HEK293T (cell line): ENCODE data around the gene CTIF.

ENCODE experiments used
- CTCF ChIA-PET: fragments of 350-600 bp; formaldehyde crosslinking; extraction: SDS; loops from one replicate; lab custom pipeline; 2021; ENCODE audit warnings: antibody characterized with exemption, inconsistent platforms; lab: Yijun Ruan, JAX
- POLR2A ChIA-PET: fragments of 350-600 bp; formaldehyde crosslinking; extraction: SDS; loops from one replicate; lab custom pipeline; 2020; ENCODE audit warnings: antibody characterized with exemption, inconsistent platforms; lab: Yijun Ruan, JAX
- DNase-seq: peaks from one replicate; pipeline ENCODE4 v3.0.0; 2012; ENCODE audit warnings: mixed read lengths; ENCODE audit errors: extremely low spot score
- ARNT ChIP-seq: fragments of 450-650 bp; IDR thresholded peaks from 2 replicates; pipeline ENCODE4 v1.6.1; 2017; ENCODE audit warnings: mild to moderate bottlenecking
- BHLHE40 ChIP-seq: fragments of 450-650 bp; IDR thresholded peaks from 2 replicates; pipeline ENCODE4 v1.6.1; 2016; ENCODE audit warnings: mild to moderate bottlenecking, moderate library complexity, borderline replicate concordance
- CTBP1 ChIP-seq: fragments of 450-650 bp; IDR thresholded peaks from 2 replicates; pipeline ENCODE4 v1.6.1; 2016; ENCODE audit warnings: borderline replicate concordance
- ELF4 ChIP-seq: fragments of 450-650 bp; IDR thresholded peaks from 2 replicates; pipeline ENCODE4 v1.6.1; 2017; ENCODE audit warnings: antibody characterized with exemption
- FOXA1 ChIP-seq: fragments of 450-650 bp; IDR thresholded peaks from 2 replicates; pipeline ENCODE4 v1.6.1; 2016; ENCODE audit warnings: mild to moderate bottlenecking
- FOXK2 ChIP-seq: fragments of 450-650 bp; IDR thresholded peaks from 2 replicates; pipeline ENCODE4 v1.6.1; 2016; ENCODE audit warnings: mild to moderate bottlenecking
- FOXM1 ChIP-seq: fragments of 450-650 bp; IDR thresholded peaks from 2 replicates; pipeline ENCODE4 v1.6.1; 2017; ENCODE audit warnings: mild to moderate bottlenecking, borderline replicate concordance
- HDGF ChIP-seq: fragments of 450-650 bp; IDR thresholded peaks from 2 replicates; pipeline ENCODE4 v1.6.1; 2017; ENCODE audit warnings: antibody characterized with exemption, borderline replicate concordance
- L3MBTL2 ChIP-seq: fragments of 450-650 bp; conservative IDR thresholded peaks from 2 replicates; pipeline ENCODE4 v1.6.1; 2016; ENCODE audit warnings: mild to moderate bottlenecking
- LEF1 ChIP-seq: fragments of 450-650 bp; IDR thresholded peaks from 2 replicates; pipeline ENCODE4 v1.6.1; 2017; ENCODE audit warnings: mild to moderate bottlenecking, borderline replicate concordance
- NFRKB ChIP-seq: fragments of 450-650 bp; IDR thresholded peaks from 2 replicates; pipeline ENCODE4 v1.6.1; 2016; ENCODE audit warnings: mild to moderate bottlenecking, moderate library complexity
- PKNOX1 ChIP-seq: fragments of 450-650 bp; IDR thresholded peaks from 2 replicates; pipeline ENCODE4 v1.6.1; 2016
- SP1 ChIP-seq: fragments of 450-650 bp; IDR thresholded peaks from 2 replicates; pipeline ENCODE4 v1.6.1; 2017
- SUZ12 ChIP-seq: fragments of 450-650 bp; IDR thresholded peaks from 2 replicates; pipeline ENCODE4 v1.6.1; 2016; ENCODE audit warnings: mild to moderate bottlenecking
- TARDBP ChIP-seq: fragments of 450-650 bp; IDR thresholded peaks from 2 replicates; pipeline ENCODE4 v1.6.1; 2016
- ZNF384 ChIP-seq: fragments of 450-650 bp; IDR thresholded peaks from 2 replicates; pipeline ENCODE4 v1.6.1; 2016

The CTIF gene

DNA sequence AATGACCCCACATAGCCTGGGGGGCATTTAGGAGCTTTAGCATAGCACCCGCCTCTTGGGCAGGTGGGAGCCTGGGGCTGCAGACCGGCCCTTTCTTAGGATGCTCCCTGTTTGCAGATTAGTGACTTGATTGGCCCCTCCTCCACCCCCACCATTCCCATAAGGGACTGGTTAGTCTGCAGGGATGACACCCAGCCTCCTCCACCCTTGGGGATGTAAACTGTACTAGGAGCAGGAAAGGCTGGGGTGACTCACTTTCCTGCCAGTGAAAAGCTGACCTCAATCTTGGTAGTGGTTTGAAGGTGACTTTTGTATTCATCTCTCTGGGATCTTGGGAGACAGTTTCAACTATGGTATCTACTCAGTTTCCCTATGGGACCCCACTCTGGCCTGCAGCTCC lies 24.2 kb downstream of the CTIF start:
- ChIA-PET CTCF (no interaction called here), POLR2A (no interaction called here)
- DNase-seq: no peak
- no peak for TF ChIP-seq BHLHE40
- no peak for TF ChIP-seq ZNF384
- no peak for TF ChIP-seq FOXK2
- TF ChIP-seq FOXA1: no peak
- no peak for TF ChIP-seq TARDBP
- no peak for TF ChIP-seq HDGF
- no peak for TF ChIP-seq SUZ12
- no peak for TF ChIP-seq PKNOX1
- TF ChIP-seq CTBP1: no peak
- no peak for TF ChIP-seq ELF4
- TF ChIP-seq FOXM1: no peak
- TF ChIP-seq L3MBTL2: no peak
- no peak for TF ChIP-seq ARNT
- no peak for TF ChIP-seq NFRKB
- no peak for TF ChIP-seq SP1
- no peak for TF ChIP-seq LEF1

- ChIA-PET POLR2A (no interaction called here), CTCF (interaction anchor here (1.1 kb wide), 1 partner anchor 10 kb away, joined by 4 read pairs; no protein-coding TSS in a partner anchor)
- no peak for DNase-seq
- TF ChIP-seq LEF1 (no peak), ZNF384 (no peak), ELF4 (no peak), SP1 (no peak), SUZ12 (no peak), ARNT (no peak), NFRKB (no peak), TARDBP (no peak), FOXM1 (no peak), BHLHE40 (no peak), FOXA1 (no peak), L3MBTL2 (no peak), HDGF (no peak), CTBP1 (no peak), FOXK2 (no peak), PKNOX1 (no peak)
Observed at GRCh38 chr18:48564139-48564538, 25.3 kb downstream of the CTIF start.

DNA sequence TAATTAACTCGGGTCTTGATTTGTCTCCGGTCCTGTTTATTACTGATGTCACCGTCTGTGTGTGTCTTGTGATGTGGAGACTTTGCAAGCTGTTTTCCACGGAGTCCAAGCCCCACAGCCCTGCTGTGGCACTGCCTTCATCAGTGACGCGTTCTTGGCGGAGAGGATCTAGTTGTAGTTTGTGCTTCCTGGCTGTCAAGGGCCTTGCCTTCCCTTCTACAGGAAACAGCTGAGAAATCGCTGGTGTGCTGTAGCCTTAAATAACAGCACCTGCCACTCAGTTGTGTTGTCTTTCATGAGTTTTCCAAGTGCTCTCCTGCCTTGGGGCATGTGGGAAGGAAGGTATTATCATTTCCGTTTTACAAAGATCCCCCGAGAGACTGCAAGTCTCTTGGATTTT lies 26.3 kb downstream of the CTIF start:
- no peak for DNase-seq
- TF ChIP-seq ZNF384 (no peak), ELF4 (no peak), LEF1 (no peak), BHLHE40 (no peak), PKNOX1 (no peak), NFRKB (no peak), CTBP1 (no peak), L3MBTL2 (no peak), SUZ12 (no peak), FOXM1 (no peak), HDGF (no peak), TARDBP (no peak), SP1 (no peak)
- ChIA-PET POLR2A (no interaction called here), CTCF (no interaction called here)

DNA sequence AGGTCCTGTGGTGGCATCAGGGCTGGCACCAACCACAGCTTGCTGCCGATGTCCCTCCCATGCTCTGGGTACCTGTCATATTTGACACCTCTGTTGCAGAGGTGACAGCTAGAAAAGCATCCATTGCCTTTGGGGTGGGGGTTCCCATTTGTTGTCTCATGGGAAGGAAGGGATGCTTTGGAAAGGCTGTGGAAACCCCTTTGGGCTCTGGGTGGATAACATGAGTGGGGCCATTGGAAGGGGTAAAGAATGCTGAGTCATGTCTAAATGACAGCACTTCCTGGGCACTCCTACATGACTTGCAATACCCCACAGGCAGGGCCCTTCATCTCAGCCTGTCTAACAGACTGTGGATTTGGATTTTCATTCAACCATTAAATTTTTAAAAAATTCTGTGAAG lies 27.8 kb downstream of the CTIF start:
- no peak for TF ChIP-seq FOXM1
- no peak for TF ChIP-seq L3MBTL2
- TF ChIP-seq SUZ12: no peak
- TF ChIP-seq CTBP1: no peak
- TF ChIP-seq ARNT: no peak
- TF ChIP-seq HDGF: no peak
- TF ChIP-seq ZNF384: no peak
- no peak for TF ChIP-seq ELF4
- no peak for TF ChIP-seq NFRKB
- TF ChIP-seq PKNOX1: no peak
- no peak for TF ChIP-seq SP1
- no peak for TF ChIP-seq FOXA1
- no peak for TF ChIP-seq BHLHE40
- TF ChIP-seq TARDBP: no peak
- no peak for TF ChIP-seq LEF1
- TF ChIP-seq FOXK2: no peak
- no peak for DNase-seq
- ChIA-PET POLR2A (no interaction called here), CTCF (no interaction called here)

GRCh38 chr18:48567388-48567787 lies 28.6 kb downstream of the CTIF start:
- ChIA-PET CTCF (no interaction called here), POLR2A (no interaction called here)
- no peak for DNase-seq
- TF ChIP-seq SUZ12 (no peak), NFRKB (no peak), ZNF384 (no peak), HDGF (no peak), SP1 (no peak), BHLHE40 (no peak), TARDBP (no peak), FOXK2 (no peak), FOXM1 (no peak), FOXA1 (no peak), ELF4 (no peak), CTBP1 (no peak)
